GM18502 (cell line): ENCODE data around the gene SYNGR3.
"Not testable (repeated sequence)": the region's sequence is repeated elsewhere in the genome, so short reads cannot be mapped to it uniquely, and the experiment has no call there.

ENCODE experiments used
- ATAC-seq: cut with Tn5 transposase; IDR thresholded peaks from one replicate; pipeline ENCODE4 v1.9.1; 2021; ENCODE audit warnings: mild to moderate bottlenecking; ENCODE audit not compliant: unreplicated experiment, poor library complexity

The SYNGR3 gene

DNA sequence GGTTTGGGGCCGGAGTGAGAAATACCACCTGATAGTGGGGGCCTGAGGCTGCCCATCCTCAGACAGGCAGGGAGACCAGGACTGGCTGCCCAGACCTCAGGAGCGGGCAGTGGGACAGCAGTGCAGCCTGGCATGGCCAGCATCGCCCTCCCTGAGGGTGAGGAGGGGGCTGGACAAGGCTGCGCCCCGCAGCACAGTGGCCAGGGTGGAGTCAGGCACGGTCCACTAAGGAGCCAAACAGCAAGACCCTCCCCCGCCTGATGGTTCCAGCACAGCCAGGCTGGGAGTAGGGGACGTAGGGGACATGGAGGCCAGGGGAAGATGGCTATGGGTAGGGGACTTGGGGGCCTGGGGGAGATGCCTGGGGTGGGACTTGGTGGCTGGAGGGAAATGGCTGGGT lies 16.5 kb downstream of the SYNGR3 start:
- ATAC-seq, result no peak

DNA sequence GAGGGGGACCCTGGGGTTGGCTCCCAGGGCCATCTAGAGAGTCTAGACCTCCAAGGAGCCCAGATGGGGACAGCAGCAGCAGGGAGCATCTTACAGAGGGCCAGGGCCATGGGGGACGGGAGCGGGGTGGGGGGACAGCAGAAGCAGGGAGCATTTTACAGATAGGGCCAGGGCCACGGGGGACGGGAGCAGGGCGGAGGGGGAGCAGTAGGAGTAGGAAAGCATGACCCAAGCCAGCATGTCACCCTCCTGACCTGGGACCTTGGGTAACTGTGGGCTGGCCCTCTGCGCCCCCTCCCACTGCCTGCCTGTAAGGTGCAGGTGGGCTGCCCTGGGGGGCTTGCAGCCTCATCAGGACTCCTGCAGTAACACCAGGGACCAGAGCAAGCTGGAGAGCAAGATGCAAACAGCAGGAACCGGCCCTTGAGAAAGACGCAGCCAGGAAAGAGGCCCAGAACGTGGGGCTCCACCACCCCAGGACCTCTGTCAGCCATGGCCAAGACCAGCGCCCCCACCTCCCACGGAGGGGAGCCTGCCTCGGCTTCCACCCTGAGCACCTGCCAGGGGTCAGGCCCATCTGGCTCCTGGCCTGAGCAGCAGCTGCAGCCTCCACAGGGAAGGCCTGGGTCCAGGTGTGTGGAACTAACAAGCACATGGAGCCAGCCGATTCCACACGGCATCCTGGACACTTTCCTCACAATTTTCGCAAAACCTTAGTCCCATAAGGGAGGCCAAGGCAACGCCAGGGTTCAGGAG lies 17.5 kb downstream of the SYNGR3 start:
- ATAC-seq, result no peak

DNA sequence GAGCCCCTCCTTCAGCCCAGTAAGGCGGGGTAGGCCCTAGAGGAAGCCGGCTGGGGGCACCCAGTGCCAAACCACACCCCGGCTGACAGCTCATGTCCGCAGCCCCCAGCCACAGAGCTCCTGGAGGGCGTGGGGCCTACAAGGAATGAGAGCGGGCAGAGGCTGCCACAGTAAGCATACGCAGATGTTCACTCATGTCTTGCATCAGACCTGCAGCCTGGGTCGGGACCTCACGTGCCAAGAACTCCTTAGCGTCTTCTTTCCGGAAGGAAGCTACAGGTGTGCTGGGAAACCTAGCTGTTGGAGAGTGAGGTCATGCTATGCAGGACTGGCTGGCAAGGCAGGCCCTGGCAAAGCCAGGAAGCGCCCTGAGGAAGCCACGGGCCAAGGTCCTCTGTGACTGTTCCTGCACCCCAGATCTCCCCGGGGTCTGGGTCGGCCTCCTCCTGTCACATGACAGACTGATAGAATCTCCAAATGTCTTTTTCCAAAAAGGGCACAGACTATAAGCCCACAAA lies 18.3 kb downstream of the SYNGR3 start:
- no peak for ATAC-seq

DNA sequence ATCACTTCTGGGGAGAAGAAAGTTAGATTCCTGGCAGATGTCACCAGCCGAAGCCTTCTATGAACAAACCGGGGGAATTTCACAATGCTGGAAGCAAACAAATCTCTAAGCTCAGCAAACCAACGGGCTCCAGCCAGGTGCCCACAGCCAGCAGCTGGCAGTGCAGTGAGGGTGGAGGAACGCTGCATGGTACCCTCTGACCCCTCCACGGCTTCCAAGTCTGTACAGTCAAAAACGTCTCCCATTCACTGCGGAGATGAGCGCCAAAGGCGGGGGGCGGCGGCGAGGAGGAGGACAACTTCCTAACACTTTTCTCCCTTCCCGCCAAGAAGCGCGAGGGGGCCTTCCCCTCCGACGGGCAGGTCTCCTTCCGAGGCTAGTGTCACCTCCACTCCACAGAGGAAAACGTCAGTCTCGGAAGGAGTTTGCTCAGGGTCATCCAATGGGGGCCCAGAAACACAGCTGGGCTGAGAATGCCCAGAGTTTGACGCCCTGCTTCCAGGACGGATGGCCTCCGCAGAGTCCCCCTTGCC lies 18.9 kb downstream of the SYNGR3 start:
- peak; percentile 12 for ATAC-seq

DNA sequence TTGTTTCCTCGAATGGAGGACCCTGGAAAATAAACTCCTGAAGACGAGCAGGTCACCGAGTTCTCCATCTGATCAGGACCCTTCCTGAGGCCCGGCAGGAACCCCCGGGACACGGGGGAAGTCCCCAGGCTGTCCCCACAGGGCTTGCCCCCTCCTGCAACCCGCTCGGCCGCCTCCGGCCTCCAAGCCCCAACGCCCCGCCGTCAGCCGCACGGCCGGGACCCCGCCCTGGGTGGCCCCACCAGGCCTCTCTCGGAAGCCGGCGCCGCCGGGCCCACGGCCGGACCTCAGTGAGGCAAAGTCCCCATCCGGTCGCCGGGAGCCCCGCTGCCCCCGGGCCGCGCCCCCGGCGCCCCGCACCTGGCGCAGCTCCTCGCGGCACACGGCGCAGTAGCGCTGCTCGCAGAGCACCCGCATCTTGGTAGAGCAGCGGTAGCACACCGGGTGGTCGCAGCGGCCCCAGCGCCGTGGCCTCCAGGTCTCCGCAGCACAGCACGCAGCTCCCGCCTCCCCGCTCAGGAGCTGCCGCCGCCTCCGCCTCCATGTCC lies 19.5 kb downstream of the SYNGR3 start:
- peak; percentile 32 for ATAC-seq

DNA sequence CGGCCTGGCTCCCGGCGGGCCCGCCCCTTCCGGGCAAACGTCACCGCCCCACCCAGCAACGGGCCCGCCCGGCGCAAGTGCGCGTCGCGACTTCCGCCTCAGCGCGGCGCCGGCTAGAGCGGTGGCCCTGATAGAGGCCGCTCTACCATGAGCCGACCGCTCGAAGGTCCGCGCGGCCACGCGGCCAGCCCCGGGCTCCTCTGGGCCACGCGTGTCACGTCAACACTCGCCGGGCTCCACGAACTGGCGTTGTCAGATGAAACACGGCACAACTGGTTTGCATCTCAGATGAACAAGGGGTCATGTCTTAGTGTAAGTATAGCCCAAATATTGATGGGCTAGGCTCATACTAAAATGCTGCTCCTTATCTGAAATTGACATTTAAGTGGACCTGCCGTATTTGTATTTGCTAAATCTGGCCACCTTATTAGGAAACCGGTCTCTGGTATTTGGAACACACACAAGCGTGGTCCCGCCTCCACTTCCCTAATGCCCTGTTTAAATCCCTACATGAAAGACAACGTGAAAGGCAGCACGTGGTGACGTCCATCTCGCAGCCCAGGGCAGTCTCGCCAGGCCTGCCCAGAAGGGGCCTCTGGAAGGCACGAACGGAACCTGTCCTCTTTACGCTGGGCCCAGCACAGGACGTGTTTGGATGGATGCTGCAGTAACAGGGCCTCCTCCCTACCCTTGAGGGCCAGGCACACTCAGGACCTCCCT lies 20.2 kb downstream of the SYNGR3 start, which contains the start of gene ZNF598:
Gene ZNF598, minus strand, starts transcription at position 31 of the 720 bp plus-strand sequence.
- peak; percentile 78 for ATAC-seq

DNA sequence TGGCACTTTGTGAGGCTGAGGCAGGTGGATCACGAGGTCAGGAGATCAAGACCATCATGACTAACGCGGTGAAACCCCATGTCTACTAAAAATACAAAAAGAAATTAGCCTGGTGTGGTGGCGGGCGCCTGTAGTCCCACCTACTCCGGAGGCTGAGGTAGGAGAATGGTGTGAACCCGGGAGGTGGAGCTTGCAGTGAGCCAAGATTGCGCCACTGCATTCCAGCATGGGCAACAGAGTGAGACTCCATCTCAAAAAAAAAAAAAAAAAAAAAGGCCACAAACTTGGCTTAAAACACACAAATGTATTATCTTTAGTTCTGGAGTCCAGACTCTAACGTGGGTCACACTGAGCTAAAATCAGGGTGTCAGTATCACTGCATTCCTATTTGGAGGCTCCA lies 22.0 kb downstream of the SYNGR3 start:
- ATAC-seq, result not testable (repeated sequence)

DNA sequence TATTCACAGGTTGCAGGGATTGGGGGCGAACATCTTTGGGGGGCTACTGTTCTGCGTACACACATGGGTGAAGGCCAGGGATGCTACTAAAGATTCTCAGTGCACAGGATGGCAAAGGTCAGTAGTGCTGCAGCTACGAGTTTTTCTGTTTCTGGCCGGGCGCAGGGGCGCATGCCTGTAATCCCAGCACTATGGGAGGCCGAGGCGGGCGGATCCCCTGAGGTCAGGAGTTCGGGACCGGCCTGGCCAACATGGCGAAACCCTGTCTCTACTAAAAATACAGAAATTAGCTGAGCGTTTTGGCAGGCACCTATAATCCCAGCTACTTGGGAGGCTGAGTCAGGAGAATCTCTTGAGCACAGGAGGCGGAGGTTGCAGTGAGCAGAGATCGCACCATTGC lies 23.8 kb downstream of the SYNGR3 start:
- ATAC-seq, result no peak

DNA sequence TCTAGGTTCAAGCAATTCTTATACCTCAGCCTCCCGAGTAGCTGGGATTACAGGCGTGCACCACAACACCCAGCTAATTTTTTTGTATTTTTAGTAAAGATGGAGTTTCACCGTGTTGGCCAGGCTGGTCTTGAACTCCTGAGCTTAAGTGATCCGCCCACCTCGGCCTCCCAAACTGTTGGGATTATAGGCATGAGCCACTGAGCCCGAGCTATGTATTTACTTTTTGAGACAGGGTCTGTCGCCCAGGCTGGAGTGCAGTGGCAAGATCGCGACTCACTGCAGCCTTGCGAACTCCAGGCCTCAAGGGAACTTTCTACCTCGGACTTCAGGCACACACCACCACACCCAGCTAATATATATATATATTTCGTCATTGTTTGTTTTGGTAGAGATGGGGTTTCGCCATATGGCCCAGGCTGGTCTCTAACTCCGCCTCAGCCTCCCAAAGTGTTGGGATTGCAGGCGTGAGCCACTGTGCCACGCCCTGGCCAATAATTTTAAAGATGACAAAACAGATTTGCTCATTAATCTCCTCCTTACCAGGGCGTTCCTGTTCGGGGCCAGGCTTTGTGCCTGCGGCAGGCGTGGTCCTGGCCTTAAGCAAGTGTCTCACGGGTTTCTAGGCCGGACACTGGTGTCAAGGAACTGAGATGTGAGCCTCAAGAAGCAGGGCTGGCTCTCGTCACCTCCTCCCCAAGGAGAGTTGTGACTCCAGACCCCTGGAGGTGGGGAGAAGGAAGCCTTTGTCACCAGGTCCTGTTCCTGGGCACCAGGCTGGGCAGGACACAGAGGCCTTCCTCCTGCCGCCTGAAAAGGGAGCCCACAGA lies 25.6 kb downstream of the SYNGR3 start:
- ATAC-seq, result no peak

DNA sequence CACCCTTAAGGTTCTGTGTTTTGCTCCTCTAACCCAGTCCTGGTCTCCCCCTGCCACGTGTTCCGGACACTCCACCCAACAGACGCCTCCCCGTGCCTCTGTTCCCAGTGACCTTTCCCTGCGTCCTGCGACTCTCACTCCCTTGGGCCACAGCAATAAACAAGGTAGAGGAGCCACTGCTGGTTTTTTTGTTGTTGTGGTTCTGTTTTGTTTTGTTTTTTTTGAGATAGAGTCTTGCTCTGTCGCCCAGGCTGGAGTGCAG lies 26.1 kb downstream of the SYNGR3 start:
- no peak for ATAC-seq

DNA sequence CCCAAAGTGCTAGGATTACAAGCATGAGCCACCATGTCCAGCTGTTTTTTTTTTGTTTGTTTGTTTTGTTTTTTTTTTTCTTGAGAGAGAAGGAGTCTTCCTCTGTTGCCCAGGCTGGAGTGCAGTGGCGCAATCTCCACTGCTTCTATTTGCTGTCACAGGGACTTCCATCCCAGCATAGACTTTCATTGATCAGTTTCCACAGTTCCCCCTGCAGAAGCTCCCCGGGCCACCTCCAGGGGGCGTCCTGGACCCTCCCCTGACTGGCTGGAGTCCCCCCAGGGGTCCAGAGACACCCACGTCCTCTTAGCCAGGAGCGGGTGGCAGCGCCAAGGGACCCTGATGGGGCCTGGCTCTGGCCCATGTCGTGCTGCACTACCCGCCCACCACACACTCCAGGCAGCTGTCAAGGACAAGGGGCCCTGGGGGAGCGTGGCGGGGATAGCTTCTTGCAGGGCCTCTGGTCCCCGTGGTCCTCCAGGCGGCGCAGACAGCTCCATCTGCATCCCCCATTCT lies 26.7 kb downstream of the SYNGR3 start:
- ATAC-seq, result no peak

DNA sequence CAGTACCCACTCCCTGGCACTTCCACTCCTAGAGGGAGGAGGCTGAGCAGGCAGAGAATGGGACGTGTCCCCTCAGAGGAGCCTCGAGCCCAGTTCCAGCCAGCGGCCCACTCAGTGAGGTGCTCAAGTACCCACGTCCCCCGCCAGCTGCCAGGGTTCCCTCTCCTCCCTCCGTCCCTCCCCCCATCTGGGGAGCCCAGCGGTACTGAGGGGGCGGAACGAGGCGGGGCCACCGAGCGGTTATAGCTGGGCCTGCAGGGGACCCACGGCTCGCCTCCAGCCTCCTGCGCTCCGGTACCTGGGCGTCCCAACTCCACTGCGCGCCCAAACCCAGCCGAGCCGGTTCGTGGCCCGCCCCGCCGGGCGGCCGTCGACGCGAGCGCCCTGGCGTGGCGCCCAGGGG lies 29.7 kb downstream of the SYNGR3 start, which contains the start of gene NPW:
Gene NPW, plus strand, starts transcription at position 268 of the 403 bp plus-strand sequence.
- no peak for ATAC-seq

DNA sequence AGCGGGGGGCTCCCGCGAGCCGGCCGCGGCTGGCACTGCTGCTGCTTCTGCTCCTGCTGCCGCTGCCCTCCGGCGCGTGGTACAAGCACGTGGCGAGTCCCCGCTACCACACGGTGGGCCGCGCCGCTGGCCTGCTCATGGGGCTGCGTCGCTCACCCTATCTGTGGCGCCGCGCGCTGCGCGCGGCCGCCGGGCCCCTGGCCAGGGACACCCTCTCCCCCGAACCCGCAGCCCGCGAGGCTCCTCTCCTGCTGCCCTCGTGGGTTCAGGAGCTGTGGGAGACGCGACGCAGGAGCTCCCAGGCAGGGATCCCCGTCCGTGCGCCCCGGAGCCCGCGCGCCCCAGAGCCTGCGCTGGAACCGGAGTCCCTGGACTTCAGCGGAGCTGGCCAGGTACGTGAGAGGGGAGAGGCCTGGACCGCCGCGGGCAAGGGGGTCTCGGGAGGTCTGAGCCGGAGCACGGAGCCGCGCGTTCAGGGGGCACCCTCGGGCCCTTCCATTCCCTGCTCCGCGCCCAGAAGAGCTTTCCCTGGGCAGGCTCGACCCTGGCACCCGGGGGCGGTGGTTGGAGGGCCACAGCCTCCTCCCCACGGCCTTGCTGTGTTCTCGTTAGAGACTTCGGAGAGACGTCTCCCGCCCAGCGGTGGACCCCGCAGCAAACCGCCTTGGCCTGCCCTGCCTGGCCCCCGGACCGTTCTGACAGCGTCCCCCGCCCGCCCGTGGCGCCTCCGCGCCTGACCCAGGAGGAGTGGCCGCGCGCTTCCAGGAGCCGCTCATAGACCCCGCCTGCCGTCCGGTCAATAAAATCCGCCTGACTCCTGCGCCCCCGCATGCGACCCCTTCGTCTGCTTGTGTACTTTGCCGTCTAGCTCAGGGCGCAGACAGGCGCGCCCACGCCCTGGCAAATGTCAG lies 30.4 kb downstream of the SYNGR3 start:
- no peak for ATAC-seq

DNA sequence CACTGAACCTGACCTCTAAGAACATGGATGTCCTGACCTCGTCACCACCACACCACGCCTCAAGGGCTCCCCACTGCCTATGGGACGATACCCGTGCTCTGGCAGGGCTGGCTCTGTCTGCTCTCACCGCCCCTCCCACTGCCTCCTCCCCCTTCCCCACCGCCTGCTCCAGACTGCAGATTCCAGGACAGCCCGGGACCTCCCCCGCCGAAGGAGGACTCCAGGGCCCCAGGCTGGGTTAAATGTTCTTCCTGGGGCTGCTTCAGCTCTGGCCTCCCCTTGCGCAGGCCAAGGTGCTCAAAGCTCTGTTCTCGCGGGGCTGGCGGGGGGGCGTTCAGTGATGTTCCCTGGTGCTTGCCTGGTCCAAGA lies 32.9 kb downstream of the SYNGR3 start:
- ATAC-seq, result no peak

DNA sequence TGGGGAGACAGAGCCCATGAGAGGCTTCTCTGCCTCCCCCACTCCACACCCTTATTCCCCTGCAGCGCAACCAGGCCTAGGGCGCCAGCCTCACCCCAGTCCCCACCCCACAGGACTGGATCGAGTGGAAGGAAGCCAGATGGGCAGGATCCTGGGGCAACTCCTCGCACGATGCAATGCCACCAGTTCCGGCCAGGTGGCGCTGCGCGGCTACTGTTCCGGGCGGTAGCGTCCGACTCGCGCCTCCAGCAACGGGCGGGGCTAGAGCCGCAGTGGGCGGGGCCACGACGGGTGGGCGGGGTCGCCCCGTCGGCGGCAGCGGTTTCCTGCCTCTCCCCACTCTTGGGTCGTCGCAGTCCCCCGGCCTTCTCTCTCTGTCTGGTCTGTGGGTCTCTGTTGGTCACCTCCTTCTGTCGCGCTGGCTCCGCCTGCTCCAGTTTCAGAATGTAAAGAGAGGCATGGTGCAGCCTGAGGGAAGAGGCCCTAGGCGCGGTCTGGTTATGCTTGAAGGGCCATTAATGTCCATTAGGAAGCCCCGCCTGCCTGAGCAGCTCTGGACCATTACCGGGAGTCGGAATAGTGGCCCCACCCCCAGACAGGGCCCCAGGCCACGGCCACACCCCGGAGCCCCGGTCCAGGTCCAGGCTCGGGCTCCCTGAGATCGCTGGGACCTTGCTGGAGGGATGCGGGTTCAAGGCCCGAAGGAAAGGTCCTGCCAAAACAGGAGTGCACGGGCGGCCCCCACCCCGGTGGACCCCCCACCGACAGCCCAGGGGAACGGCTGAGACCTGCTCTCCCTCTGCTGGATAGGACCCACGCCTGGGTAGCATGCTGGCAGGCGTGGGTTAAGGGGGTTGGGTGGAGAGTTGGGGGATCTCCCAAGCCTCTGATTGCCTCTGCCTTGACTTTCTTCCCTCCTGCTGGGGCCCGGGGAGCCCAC lies 33.6 kb downstream of the SYNGR3 start:
- ATAC-seq, result no peak

DNA sequence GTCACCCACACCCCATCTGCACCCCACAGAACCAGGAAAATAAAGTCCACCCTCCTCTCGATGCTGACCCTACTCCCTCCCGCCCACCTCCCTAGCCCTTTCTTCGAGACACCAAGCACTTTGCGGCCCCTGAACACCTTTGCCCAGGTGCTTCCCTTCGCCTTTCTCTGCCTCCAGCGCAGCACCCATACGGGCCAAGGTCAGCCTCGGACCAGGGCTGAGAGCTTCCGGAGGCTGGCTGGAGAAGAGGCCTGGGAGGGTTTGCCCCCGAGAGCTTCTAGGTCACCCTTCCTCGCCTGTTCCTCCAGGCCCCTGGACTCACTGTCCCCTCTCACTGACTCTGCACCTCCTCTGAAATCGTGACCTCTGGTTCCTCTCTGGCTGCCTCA lies 34.3 kb downstream of the SYNGR3 start:
- no peak for ATAC-seq

DNA sequence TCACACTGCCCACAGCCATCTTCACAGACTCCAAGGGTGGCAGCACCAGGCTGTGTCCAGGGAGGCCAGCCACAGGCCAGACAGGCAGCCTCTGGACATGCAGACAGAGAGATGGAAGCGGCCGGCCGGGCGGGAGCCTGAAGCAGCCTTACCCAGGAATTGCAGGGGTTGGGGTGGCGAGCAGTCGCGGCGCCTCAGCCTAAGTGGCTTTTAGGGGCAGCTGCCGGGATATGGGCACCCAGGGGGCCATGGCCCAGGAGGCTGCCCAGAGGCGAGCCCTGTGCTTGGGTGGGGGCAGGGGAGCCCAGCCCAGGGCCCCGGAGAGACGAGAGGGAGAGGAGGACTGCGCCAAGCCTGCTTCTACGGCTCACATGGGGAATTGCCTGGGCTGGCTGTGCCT lies 35.5 kb downstream of the SYNGR3 start:
- ATAC-seq, result no peak

DNA sequence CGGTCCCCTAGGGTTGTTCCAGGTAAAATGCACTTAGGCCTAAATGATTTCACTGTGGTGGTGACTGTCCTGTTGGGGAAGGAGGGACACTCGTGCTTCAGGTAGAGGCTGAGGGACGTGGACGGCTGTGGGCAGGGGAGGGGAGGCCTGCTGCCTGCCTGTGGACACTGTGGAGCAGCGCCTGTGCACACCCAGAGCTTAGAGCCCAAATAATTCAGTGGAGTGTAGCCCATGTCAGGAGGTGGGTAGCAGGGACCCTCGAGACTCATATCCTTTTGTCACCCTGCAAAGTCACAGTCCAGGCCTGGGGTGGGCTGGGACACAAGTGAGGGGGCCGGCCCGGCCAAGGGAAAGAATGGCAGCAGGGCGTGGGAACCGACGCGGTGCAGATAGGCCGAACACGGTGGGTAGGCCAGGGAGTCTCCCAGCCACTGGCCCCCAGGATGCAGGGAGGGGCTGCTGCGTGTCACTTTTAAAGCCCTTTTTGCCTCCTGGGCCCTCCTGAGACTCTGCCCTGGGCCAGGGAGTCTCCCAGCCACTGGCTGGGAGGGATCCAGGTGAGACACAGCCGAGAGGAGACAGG lies 36.2 kb downstream of the SYNGR3 start:
- ATAC-seq, result no peak
